ENCODE data around the gene CAD.

DNA sequence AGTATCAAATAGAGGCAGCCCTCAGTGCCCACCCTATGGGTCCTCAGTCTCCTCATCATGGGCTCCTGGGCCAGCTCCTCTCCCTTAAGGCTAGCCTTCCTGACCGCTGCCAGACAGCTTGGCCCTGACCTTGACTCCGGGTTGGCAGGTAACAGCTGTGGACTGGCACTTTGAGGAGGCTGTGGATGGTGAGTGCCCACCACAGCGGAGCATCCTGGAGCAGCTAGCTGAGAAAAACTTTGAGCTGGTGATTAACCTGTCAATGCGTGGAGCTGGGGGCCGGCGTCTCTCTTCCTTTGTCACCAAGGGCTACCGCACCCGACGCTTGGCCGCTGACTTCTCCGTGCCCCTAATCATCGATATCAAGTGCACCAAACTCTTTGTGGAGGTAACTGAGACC, 19.0 kb downstream of the CAD start:
- TF ChIP-seq, protein P1, sequence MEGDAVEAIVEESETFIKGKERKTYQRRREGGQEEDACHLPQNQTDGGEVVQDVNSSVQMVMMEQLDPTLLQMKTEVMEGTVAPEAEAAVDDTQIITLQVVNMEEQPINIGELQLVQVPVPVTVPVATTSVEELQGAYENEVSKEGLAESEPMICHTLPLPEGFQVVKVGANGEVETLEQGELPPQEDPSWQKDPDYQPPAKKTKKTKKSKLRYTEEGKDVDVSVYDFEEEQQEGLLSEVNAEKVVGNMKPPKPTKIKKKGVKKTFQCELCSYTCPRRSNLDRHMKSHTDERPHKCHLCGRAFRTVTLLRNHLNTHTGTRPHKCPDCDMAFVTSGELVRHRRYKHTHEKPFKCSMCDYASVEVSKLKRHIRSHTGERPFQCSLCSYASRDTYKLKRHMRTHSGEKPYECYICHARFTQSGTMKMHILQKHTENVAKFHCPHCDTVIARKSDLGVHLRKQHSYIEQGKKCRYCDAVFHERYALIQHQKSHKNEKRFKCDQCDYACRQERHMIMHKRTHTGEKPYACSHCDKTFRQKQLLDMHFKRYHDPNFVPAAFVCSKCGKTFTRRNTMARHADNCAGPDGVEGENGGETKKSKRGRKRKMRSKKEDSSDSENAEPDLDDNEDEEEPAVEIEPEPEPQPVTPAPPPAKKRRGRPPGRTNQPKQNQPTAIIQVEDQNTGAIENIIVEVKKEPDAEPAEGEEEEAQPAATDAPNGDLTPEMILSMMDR (IDR thresholded peaks at IDR 0.05) = no peak
- TF ChIP-seq POLR2AphosphoS5 (IDR thresholded peaks at IDR 0.05) = no peak
